Cerebellar nuclear complex (tissue), 1 donor: ENCODE measurements around the gene TP53I13.
A peak's percentile ranks its signal among the peaks of the same experiment; 100 is the strongest.

Experiments used
- DNase-seq, 2 experiments: peaks; one replicate each; lab custom pipeline; 2025; lab: John Stamatoyannopoulos, UW

The TP53I13 gene

GRCh38 chr17:29567304-29567553 is 1.3 kb upstream of the TP53I13 start:
- DNase-seq, result no peak

DNA sequence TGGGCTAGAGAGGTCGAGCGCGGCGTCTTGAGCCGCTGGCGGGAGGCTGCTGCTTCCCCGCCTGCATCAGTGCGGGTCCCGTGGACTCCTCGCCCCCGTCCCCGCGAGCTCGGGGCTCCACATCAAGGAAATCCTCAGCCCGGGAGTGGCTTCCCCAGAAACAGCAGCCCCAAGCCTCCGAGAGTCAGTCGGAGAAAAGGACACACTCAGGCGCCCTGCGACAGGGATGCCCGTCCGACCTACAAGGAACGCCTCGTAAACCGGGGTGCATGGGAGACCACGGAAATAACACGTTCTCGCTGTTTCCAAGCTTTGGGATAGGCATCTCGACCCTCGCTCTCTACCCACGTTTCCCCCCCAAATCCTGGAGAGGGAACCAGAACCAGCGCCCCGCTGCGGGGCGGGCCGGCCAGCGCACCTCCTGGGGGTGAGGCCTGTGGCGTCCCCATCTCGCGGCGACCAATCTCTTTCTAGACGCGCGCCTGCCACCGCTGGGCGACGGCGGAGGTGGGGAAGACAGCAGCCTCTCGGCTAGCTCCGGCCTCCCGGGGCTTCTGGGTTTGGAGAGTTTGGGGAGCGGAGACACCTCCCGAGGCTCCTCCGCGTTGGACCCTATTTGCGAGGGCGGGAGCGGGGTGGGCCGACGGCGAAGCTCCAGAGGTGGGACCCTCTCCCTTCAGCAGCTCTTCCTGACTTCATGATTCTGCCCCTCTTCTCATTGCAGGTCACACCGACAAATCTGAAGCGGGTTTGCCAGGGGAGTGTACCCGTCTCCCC is 759 bp upstream of the TP53I13 start:
- DNase-seq, result no peak

DNA sequence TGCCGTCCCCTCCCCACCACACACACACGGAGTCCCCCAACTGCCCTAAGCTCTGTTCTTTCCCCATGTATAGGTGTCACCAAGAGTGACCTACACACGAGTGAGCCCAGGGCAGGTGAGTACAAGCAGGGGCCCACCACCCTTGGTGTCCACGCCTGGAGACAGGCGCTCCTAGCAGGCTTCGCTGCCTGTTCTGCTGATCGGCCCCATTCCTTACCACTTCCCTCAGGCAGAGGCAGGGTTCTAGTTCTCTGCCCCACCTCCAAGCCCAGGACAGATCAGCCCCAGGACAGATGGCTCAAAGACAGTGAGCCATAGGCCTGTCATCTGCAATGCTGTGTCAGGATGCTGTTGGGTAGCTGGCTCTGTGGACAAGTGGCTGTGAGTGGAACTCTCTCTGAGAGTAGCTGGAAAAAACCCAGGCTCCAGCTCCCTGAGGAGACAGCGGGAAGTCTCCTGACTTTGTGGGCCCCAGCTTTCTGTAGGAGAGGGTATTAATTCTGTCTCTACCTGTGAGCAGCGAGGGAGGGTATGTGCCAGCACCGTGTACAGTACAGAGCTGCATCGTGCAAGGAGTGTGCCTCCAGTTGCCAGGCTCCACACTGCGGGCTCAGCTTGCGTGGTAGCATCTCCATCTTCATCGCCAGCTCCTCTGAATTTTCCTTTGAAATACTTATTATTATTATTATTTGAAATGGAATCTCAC is 897 bp downstream of the TP53I13 start:
- DNase-seq, result no peak

- DNase-seq, result no peak
These were observed 2.0 kb downstream of the TP53I13 start for GRCh38 chr17:29570521-29570920.

DNA sequence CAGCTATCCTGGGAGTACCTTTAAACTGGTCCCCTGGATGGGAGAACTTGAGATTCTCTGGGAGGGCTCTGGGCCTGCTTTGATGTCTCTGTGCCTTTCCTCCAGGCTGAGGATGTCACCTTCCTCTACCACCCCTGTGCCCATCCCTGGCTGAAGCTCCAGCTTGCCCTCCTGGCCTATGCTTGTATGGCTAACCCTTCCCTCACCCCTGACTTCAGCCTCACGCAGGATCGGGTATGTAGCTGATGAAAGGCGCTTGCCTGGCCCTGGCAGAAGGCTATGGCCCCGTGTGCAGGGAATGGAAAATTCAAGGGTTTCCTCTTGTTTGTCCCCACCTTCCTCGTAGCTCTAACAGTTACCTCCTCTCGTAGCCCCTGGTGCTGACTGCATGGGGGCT is 3.0 kb downstream of the TP53I13 start:
- DNase-seq, result no peak

DNA sequence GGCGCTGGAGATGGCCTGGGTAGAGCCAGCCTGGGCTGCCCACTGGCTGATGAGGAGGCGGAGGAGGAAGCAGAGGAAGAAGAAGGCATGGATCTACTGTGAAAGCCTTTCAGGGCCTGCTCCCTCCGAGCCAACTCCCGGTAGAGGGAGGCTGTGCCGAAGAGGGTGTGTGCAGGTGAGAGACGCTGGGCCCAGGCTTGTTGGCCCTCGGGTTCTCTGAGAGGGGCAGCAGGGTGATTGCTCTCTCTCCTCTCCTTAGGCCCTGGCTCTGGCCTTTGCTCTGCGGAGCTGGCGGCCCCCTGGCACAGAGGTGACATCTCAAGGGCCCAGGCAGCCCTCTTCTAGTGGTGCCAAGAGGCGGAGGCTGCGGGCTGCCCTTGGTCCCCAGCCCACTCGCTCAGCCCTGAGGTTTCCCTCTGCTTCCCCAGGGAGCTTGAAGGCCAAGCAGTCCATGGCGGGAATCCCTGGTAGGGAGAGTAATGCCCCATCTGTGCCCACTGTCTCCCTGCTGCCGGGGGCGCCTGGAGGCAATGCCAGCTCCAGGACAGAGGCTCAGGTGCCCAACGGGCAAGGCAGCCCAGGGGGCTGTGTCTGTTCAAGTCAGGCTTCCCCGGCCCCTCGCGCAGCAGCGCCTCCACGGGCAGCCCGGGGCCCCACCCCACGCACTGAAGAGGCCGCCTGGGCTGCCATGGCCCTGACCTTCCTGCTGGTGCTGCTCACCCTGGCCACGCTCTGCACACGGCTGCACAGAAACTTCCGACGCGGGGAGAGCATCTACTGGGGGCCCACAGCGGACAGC is 3.6 kb downstream of the TP53I13 start:
- DNase-seq, result no peak

DNA sequence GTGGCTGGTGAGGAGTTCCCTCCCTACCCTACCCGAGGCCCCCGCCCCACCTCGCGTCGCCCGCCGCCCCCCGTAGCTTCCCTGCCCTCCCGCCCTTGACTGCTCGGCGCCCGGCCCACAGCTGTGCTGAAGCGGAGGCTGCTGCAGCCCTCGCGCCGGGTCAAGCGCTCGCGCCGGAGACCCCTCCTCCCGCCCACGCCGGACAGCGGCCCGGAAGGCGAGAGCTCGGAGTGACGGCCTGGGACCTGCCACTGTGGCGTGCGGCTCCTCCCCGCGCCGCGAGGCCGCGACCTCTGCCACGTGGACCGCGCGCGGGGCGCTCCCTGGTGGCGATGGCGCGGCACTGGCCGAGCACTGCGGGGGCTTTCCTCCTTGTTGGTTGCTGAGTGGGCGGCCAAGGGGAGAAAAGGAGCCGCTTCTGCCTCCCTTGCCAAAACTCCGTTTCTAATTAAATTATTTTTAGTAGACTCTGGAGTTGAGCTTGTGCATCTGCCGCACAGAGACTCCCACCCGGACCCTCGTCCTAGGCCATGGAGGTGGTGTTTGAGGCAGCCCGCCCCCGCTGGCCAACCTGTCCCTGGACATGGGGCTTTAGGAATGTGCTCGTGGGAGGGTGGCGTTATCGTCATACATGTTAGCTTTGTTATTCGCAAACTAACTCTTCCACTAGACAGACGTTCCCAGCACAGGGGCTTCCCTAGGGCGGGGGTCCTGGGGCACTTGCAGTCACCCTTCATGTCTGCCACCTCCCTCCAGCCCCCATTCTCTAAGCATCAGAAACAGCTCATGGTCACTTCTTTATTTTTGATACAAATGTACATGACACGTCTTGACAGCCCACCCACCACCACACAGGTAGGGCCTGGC is 4.4 kb downstream of the TP53I13 start:
- DNase-seq, result no peak

GRCh38 chr17:29573558-29573869 is 5.0 kb downstream of the TP53I13 start:
- no peak for DNase-seq

DNA sequence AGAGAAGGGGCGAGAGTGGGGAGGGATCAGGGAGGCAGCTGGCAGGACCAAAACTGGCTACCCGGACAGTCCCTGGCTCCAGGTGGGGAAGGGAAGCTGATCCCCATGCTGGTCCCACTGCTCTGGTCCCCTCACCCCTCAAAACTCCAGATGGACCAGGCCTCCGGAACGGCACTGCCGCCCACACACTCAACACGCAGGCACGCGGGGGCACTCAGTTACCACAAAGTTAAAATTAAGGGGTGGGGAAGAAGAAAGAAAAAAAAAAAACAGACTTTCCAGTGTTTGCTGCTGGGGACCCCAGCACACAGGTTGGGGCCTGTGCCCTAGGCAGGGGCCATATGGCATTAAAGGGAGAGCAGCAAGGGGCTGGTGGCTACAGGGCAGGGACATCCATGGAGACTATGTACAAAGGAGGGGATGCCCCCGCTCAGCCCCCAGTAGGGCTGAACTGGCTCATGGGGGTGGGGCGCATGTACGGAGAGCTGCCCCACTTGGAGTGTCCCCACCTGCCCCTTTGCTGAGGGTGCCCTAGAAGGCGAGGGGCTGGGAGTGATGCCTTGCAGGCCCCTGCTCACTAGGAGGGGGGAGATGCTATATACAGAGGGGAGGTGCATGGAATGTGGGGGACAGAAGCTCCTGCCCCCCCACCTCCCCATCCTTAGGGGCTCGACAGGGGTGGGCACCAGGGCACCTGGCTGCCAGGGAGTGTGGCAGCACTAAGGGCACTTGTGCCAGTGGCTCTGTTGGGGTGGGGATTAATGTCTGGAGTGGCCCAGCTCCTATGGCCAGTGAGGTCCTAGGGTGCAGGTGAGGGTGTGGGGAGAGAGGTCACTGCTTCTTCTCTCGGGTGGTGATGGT is 5.6 kb downstream of the TP53I13 start:
- DNase-seq, result no peak

DNA sequence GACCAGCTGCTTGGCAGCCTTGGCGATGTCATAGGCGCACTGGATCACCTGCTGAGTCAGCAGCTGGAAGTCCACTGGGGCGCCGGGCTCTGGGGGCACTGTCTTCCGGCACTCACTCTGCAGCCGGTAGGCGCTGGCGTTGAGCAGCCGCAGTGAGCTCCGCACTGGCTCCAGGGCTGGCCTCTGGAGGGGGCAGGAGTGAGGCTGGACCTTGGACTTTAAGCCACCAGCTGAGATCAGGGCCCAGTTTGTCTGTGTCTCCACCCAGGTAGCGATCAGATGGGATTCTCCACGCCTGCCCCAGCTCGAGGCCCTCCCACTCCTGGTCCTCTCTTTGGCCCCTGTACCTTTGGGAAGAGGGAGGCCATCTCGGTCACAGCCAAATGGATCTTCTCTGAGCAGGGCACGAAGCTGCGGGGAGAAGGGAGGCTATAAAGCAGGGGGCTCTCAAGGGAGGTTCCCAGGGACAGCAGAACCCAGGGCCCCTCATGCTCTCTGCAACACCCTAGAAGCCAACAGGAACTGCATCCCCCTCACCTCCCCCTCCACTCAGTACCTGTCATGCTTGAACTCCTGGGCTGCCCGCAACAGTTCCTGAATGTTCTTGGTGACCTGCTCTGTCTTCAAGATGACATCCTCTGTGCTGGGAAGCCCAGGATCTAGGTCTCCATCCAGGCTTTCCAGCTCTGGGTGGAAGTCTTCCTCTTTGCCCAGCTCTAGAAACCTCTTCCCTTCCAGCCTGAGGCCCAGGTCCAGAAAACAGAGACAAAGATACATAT is 6.4 kb downstream of the TP53I13 start:
- no peak for DNase-seq

- DNase-seq, result no peak
These were observed 7.2 kb downstream of the TP53I13 start for GRCh38 chr17:29575511-29576213.

GRCh38 chr17:29576214-29577000 is 7.9 kb downstream of the TP53I13 start:
- no peak for DNase-seq

DNA sequence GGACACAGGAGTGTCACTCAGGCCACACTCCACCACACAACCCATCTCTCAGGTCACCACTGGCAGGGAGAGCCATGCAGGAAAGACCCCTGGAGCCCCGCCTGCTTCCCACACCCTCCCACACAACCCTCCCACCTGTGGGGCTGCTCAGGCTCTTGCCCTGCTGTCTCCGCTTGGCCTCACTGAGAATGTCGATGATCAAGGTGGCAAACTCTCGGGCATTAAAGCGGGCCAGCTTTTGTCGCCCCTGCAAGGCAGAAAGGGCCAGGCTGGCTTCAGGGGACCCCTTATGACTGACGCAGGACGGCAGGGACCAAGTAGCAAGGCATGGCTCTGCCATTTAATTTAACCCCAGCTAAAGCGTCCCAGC is 8.5 kb downstream of the TP53I13 start:
- DNase-seq, result no peak

DNA sequence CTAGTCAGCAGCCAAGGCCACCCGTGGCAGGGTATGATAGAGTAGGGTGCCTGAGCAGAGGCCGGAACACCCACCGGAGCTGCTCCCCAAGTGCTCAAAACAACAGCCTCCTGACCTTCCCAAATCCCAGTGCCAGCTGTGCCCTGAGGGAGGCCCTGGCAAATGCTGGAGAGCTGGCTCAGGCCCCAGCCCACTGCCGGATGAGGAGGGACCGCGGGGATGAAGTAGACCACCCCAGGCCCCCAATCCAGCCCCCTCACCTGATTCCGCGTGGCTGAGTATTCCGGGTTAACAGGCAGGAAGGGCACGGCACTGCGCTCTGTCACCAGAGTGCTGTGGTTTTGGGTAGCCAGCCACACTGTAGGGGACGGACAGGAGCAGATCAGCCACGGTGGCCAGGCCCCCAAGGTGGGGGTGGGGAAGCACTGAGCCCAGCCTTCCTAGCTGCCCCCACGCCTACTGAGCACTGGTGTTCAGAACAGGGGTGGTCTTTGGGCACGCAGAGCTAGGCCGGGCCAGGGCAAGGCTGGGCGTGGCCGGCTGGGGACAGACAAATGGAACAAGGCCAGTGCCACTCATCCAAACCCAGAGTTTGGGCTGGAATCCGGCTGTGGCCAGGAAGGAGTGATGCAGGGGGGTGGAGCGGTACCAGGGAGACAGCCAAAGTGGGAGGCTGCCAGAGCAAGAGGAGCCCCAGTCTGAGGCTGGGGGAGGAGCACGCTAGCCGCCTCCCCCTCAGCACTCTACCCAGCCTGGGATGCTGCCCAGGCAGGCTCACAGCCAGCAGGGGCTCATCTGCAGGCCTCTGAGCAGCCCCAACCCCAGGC is 9.1 kb downstream of the TP53I13 start:
- no peak for DNase-seq

DNA sequence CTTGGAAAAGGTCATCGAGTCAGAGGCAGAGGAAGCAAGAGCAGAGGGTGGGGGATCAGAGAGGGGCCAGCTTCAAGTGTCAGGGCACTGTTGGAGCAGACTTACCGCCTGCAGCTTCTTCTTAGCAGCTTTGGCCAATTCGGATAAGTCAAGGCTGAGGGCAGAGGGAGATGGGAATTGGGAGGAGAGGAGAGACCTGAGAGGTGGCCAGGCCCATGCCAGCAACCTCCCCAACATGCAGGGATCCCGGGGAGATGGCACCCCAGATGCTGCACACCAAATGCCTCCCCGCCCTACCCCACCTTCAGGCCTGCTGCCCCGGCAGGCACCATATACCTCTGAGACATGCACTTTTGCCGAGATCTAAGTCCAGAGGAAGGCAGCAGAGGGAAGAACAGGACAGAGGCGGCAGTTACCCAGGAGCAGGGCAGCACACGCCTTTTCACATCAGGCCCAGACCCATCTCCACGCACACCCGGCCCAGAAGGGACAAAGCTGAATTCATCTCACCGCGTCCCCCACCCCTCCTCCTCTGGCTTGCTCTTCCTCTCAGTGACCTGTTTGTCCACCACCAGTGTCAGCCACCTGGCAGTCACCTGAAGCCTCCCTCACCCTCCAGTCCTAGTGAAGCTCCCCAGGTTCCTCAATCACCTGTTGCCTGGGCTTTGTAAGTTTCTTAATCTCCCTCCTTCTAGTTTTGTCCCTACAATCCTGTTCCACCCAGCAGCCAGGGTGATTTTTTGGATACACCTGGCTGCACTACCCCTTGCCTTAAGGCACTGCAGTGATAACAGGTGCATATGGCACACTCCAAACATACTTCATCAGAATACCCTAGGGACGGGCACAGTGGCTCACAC is 10.4 kb downstream of the TP53I13 start:
- DNase-seq, result no peak

- peak in 1 of 2 experiments; percentile 87 for DNase-seq
These were observed 11.6 kb downstream of the TP53I13 start for GRCh38 chr17:29579866-29580771.
